Activated naive CD4-positive, alpha-beta T cell (primary cell): ENCODE measurements around the gene WDR91.

Experiments
- DNase-seq, 4 experiments: peaks; one replicate each; lab custom pipeline; 2025; lab: John Stamatoyannopoulos, UW

WDR91 gene

DNA sequence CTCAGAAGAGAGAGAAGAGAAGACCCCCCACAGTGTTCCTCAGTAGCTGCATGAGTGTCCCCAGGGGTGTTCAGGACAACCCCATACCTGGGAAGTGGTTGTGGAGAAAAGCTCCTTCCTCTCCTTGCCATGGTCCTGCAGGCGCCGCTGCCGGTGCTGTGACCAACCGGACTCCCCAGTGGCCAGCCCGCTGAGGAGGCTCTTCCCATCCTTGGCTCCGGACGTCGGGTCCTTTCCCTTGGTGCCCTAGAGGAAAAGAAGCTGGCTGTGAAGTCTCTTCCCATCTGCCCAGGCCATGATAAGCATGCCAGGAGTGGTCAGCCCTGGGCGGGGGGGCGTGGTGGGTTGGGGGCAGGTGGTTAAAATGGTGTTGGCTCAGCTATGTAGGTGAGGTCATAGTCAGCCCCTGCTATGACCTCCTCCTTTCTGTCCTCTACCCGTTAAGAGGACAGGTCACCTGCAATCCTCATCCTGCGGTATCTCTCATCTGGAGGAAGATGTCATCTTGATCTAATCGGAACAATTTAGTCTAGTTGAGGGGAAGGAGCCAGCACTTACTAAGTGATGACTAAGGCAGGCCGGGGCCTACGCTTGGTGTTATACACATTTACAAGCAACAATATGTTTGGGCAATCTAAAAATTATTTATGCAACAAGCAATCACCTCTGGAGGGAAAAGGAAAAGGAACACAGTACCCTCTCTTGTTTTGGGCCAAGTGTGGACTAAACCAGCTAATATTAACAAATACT, 13.2 kb downstream of the WDR91 start:
- DNase-seq: no peak

DNA sequence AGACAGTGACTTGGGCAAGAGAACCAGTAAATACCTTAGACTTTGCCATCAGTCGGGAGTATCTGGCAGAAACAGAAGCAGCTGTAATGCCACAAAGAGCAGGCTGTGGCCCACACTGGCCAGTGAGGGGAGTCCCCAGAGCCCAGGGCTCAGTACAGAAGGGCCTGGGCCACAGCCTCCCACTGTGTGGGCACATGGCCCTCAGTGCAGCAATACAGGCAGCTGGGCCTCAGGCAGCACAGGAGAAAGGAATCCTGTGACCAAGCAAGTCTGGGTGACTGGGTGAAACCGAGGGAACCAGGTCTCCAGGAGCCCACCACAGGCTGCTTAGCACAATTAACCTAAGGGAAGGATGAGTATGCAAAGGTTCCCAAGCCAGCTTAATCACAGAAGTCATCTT, 14.0 kb downstream of the WDR91 start:
- no peak for DNase-seq

DNA sequence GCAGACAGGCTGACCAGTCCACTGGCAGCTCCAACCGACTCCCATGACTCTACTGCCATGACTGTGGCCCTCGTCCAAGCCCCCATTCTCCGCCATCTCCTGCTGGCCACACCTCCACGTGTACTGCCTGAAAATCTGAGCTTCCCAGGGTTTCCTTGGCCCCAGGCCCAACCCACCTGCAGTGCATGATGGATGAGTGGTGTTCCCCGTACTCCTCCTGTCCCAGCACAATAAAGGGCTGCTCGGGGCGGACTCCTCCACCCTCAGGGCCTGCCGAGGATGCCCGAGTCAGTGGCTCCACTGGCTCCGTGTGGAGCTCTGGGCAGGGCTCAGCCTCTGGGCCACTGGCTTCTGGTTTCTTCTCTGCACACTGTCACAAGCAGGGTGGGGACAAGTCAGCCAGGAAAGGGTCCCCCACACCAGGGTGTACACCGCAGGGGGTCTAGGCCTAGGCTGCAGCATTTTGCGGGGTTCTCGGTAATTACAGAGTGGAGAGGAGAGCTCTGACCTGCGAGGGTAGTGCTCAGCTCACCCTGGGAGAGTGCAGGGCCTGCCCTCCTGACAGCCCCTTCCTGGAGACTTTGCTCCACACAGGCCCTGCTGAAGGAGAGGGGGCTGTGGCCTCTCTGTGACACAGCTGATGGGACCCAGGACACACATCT, 15.2 kb downstream of the WDR91 start:
- DNase-seq: no peak

DNA sequence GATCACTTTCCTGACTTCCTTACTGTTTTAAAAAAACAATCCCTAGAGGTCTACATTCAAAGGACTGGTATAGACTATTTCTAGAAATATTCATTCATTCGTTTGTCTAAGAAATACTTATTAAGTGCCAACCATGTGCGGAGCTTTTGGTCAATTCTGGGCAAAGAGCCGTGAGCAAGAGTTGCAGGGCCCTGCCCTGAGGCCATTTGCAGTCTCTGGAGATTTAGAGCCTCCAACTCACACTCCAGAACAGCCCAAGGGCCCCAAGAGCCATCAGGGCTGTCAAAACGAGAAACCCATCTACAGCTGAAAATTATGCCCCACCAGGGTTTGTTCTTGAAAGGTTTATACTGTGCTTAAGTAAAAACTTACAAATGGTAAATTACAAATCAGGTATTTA, 16.2 kb downstream of the WDR91 start:
- DNase-seq: no peak

DNA sequence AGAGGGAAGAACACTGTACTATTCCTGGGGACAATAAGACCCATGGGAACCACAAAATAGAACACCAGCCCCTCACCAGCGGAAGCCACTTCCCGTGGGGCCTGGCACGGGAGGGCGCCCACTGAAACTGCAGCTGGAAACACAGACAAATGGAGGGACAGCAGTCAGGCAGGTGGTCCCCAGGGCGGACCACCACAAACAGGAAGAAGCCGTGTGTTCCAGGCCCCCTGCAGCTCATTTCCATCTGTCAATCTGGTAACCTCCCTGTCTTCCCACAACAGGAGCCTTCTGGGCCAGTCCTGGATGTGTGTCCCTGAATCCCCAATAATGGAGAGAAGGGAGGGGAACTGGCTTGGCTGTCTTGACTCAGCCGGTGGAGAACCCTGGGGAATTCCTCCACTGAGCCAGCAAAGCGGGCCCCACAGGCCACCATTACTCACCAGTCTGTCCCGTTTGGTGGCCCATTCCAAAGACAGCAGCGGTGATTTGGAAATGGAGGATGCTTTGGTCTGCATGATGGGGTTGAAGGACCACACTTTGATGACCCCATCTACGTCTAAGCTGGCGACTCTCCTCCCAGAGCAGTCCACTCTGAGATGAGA, 16.7 kb downstream of the WDR91 start:
- no peak for DNase-seq

DNA sequence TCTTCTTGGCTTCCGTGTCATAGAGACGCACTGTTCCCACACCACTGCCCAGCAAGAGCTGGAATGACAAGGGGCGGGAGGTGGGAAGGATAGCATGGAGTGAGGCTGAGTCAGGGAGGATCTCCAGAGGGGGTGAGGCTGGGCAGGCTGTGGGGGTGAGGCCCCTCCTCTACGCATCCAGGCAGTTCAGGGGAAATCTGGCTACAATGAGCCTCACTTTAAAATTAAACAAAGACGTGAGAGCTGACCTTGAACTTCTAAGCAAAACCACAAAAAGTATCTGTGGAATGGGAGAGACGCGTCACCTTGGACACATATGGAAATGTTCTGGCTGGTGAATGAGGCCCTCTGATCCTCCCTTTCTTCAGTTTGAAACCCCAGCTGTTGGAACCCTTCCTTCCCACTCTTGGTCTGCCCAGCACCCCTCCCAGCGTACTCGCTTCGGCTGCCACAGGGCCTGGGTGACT, 17.7 kb downstream of the WDR91 start:
- DNase-seq: no peak

DNA sequence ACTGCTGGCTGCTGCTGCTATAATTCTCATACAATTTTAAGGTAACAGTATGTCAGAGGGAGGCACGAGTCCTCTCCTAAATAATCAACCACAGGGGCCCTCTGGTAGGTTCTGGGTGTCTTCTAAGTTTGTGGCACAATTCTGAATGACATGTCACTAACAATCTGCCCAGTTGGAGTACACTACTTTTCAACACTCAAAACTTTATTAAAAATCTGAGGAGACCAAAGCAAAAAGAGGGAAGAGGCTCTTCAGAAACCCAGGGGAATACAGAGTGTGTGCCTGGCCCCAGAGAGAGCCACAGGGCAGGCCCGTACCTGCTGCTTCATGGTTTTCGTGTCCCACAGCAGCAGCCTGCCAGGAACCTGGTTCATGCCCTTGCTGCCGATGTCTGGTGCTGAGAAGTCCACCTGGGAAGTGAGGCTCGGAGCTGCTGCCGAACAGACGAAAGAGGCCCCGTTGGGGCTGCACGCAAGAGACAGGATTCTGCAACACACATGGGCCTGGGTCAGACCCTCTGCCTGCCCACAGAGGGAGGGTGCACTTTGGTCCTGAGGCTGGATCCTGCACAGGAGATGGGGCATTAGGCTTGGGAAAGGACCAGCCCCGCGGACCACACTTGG, 18.3 kb downstream of the WDR91 start:
- DNase-seq: no peak

DNA sequence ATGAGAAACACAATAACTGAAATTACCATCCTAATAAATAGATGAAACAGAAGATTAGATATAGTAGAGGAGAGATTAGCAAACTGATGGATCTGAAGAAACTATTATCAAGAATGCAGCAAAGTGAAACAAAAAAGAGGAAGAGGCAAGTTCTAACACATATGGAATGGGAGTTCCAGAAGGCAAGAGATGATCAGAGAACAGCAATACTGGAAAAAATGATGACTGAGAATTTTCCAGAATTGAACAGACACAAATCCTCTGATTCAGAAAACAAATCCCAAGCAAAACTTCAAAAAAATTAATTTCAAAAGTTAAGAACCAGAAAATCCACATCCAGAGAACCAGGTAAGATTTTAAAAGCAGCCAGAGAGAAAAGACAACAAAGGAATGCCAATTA, 20.6 kb downstream of the WDR91 start:
- DNase-seq: no peak

DNA sequence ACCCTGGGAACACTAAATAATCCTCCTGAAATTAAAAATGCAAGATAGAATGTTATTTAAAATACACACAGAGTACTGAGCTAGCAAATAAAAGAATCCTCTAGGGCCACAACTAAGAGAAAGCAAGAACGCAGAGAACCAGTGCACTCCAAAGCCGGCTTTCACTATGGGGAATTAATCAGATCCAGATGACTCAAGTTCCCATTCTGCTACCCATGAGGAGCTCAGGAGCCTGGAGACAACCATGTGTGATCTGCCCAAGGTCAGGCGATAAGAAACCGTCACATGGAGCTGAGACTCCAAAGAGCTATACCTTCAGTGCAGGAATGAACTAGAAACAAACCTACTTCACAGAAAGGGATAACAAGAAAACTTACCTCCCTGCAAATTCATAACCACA, 21.4 kb downstream of the WDR91 start:
- no peak for DNase-seq

DNA sequence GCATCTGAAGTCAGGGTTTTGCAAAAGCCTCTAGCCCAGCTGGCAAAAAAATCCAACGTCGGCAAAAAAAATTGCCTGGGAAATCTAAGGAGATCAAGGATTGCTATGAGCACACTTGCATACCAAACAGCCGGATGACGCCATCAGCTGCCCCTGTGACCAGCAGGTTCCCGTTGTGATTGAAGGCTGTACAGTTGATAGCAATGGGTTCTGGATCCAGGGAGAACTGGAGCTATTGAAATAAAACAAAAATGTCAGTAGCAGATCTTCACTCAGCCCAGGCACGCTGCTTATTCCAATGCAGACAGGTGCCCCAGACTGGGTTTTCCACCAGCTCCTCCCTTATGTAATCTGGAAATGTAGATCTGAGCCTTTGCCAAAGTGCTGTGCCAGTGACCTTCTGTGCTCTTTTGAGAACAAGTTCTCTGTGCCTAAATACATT, 22.1 kb downstream of the WDR91 start:
- no peak for DNase-seq

DNA sequence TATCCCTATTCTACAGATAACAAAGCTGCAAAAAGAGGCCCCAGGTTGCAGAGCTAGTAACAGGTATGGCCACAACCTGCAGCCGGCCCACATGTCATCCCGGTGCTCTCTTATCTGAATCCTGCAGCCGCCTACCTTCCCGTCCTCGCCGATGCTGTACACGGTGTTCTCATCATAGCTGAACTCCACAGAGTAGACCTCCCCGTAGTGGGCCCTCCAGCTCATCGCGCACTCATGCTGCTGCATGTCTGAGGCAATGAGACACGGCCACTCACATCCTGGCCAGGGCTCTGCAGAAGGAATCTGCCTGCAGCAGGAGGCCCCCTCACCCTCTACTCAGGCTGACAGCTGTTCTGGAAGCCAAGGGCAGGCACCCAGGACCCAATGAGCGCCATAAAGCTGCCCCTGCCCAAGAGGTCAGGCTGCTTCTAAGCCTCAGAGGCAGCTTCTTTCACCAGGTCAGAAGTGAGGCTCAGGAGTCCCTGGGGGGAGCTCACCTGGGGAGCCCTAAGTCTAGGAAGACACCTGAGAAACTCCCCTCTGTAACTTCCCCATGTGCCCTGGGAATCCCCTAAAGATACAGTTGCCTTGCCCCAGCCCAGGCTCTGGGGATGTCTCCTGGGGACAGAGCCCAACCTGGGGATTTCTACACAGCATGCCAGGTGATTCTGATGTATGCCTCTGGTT, 22.9 kb downstream of the WDR91 start:
- no peak for DNase-seq

DNA sequence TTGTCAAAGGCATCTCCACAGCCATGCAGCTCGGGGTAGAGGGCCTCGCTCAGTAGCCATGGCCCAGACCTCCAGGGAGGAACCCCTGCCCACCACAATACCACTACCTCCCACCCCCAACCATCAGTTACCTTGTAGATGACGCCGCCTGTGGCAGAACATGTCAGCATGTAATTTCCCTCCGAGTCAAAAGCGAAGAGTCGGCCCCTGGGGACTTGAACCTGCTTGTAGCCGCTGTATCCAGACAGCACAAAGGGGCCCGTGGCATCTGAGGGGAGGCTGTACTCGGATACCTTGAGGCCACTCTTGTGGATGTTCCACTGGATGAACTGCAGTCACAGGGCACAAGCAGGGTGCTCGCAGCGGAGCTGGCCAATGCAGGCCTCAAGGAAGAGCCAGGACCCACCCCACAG, 24.5 kb downstream of the WDR91 start:
- DNase-seq: no peak

DNA sequence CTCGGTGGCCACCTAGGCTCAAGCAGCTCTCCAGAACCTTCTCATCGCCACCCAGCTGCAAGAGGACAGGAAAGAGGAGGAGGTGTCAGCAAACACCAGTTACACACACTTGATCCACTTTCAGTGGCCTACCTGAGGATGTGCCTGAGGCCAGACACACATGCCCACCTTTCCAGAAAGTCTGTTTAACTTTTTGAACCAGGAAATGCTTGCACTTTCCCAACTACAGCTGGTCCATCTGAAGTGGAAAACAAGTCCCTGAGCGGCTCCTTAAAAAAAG, 25.1 kb downstream of the WDR91 start:
- DNase-seq: no peak

DNA sequence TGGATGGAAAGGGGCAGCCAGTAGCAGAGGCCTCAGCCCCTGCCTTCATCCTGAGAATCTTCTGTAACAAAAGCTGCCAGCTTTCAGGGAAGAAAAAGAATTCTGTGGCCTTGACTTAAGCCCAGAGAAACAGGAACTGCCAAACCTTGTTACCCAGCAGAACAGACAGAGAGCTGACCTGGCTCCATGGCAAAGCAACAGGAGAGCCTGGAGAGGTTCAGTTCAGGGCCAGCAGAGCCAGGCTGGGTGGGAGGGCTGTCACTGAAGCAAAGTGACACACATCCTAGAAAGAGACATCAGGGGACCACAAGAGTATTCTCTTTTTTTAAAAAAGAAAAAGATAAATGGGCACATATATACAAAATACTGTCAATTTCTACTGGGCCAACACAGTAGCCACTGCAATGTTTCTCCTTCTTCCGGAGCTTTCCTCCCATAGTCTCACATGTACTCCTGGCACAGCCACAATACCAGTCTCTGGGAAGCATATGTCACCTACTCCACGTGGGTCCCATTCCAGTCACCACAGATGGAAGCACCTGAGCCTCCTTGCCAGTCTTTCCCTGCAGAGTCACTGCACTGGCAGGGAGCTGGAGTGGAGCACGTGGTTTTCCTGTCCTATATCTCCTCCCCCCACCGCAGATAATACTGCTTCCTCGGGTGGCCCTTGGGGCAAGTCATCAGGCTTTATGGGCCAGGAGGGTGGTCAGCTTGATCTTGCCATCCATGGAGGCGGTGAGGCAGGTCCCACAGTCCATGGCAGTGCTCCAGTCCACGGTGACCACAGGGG, 25.7 kb downstream of the WDR91 start:
- DNase-seq: no peak

DNA sequence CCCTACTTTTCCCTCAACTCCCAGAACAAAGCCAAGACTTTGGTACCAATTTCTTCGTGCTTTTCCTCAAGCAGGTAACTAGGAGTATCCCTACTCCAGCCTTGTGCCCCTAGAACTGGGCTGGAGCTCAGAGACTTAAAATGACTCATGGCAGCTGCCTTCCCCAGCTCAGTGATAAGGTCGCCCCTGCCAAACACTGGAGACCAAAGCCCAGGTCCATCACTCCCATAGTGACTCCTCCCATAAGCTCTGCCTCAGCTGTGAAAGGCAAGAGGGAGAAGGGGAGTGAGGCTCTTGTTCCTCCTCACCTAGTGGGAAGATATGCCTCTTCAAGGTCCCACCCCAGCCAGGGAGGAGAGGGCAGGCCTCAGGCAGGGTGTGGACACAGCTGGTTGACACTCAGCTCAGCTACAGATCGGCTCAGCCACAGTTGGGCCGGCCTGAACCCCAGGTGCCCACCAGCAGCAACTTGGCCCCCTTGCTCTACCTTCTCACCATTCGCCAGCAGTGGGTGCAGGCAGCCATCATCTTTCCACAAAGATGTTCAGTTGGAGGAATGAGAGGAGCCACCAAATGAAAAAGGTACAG, 27.0 kb downstream of the WDR91 start:
- no peak for DNase-seq

DNA sequence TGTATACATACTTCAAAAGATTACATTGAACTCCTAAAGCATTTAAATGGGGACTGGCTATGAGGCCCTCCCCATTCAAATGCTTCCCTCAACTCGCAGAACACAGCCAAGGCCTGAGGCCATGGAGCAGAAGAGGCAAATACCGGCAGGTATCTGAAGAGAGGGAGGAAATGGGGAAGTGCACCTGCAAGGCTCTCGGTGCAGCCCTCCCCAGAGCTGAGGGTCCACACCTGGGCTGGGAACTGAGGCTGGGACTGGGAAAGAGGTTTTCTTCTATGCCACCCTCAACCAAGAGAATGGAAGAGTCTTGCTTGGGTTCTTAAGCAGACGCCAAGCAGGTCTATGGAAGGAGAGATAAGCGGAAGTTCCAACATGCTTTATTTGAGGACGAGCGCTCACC, 27.8 kb downstream of the WDR91 start:
- DNase-seq: no peak

DNA sequence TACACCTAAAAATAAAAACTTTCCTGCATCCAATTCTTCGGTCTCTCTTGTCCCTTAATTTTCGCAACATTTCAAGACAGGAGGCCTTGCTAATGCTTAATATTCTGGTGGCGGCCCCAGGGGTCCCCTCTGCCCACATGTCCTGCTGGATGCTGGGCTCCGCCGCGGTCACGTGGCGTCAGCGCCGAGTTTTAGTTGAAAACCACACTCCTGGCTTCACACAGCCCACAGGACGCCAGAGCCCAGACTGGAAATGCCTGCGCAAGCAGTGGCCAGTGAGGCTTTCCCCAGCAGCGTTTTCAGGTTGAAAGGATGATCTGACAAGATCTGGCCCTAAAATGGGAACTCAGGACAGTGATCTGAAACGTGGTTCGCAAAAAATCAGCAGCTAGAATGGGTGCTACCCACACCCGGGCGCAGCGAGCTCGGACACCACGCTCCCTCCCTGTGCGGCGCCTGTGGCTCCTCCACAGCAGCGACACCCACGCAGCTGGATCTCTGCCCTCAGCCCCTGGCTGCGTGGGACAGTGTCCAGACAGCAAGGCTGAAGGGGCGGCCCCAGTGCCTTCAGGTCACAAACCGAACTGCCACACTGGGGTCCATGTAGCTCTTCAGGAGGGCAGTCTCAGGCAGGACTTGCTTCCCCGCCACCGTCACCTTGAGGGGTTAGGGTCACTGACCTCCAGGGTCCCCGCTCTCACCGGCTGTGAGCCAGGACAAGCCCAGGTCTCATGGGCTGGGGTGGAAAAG, 29.2 kb downstream of the WDR91 start:
- no peak for DNase-seq

DNA sequence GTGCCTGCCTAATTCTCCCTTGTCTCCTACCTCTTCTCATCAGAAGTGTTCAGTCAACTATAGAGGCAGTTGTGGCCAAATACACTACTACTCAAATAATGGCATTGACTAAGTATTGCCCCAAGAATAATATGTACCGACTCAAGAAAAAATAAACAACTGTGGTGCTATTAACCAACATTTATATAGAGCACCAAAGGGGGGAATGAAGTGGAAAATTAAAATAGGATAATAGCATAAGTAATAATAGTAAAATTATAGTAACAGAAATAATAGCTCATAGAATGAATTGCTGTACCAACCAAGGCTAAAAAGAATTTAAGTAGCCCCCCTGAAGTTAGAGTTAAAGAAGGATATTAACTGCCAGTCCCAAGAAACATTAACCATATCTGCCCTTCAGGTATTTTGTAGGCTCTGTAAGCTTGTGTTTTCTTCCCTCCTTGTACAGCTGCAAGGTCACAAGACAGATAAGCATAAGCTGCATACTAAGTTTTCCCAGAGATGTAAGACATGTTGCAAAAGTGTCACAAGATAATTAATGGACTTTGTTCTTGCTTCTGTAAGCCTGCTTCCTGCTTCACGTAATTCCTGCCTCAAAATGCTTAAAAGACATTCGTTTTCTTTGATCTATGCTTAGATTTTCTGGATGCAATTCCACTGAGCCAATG, 29.9 kb downstream of the WDR91 start:
- DNase-seq: no peak

DNA sequence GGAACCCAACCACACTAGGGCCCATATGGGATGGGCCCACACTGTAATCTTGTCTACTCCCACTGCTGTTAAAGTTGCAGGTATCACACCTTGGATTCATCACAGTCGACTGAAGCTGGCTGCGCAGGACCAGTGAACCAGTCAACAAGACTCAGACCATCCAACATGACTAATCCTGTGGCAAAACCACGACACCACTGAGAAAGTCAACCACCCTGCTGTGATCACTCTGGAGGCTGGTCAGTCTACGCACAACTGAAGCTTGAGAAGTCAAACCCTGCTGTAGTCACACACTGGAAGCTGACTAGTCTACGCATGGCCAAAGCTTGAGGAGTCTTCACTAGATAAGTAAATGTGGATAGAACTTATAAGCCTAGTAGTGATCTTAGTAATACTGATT, 31.2 kb downstream of the WDR91 start:
- DNase-seq: no peak

DNA sequence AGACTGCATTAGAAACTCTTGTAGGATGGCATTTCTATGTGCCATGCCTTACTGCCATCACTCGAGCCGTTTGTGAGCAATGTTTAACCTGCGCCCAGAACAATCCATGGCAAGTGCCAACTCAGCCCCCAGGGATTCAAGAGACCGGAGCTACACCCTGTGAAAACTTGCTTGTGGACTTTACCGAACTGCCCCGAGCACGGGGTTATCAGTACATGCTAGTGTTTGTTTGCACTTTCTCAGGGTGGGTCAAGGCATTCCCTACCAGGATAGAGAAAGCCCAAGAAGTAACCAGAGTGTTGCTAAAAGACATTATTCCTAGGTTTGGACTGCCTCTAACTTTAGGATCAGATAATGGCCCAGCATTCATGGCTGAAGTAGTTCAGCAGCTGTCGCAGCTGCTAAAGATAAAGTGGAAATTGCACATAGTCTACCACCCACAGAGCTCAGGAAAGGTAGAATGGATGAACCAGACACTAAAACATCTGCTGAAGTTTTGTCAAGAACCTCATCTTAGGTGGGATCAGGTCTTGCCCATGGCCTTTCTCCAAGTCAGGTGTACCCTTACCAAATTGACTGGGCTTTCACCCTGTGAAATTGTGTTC, 31.9 kb downstream of the WDR91 start:
- DNase-seq: no peak
